ENCODE measurements around the gene LCE2A. TPM values are rescaled to one million over a fixed set of nuclear protein-coding genes. Genes with fewer than 3 reads are reported as not detected.

LCE2A gene
- total RNA-seq, 1 donor from 2014 or later = not detected

- TF ChIP-seq CTCF (IDR thresholded peaks at IDR 0.05; ENCODE audit: insufficient read depth, low read length, poor library complexity, severe bottlenecking) = no peak
- DNase-seq (ENCODE audit: low read depth) = no peak
- Histone ChIP-seq H3K4me3 (ENCODE audit: low read depth, low read length) (no peak overlapping the region), H3K27me3 (ENCODE audit: control insufficient read depth, insufficient read depth, low read length) (peaks cover 2% of the 10 kb centered on the region), H3K36me3 (ENCODE audit: control insufficient read depth, insufficient read depth, low read length) (no peaks in the 10 kb centered on the region)
Observed at GRCh38 chr1:152745289-152745704, 47.2 kb downstream of the LCE2A start.

GRCh38 chr1:152745765-152746444 is 47.8 kb downstream of the LCE2A start:
- Histone ChIP-seq H3K27me3 (ENCODE audit: control insufficient read depth, insufficient read depth, low read length) (peaks cover 2% of the 10 kb centered on the region), H3K4me3 (ENCODE audit: low read depth, low read length) (no peak overlapping the region), H3K36me3 (ENCODE audit: control insufficient read depth, insufficient read depth, low read length) (no peaks in the 10 kb centered on the region)
- no peak for DNase-seq (ENCODE audit: low read depth)
- TF ChIP-seq CTCF (IDR thresholded peaks at IDR 0.05; ENCODE audit: insufficient read depth, low read length, poor library complexity, severe bottlenecking) = no peak

GRCh38 chr1:152747831-152748230 is 49.7 kb downstream of the LCE2A start:
- no peak overlapping the region for H3K4me3 ChIP-seq (ENCODE audit: low read depth, low read length)
- TF ChIP-seq CTCF (IDR thresholded peaks at IDR 0.05; ENCODE audit: insufficient read depth, low read length, poor library complexity, severe bottlenecking) = no peak
- no peak for DNase-seq (ENCODE audit: low read depth)

More at GRCh38 chr1:152747831-152748230, 49.7 kb downstream of the LCE2A start:
- Histone ChIP-seq H3K27me3 (ENCODE audit: control insufficient read depth, insufficient read depth, low read length) (peaks cover 2% of the 10 kb centered on the region), H3K36me3 (ENCODE audit: control insufficient read depth, insufficient read depth, low read length) (no peaks in the 10 kb centered on the region)

Other genes starting within 250 kb of the LCE2A start
- gene LCE5A, start 187.5 kb upstream of the LCE2A start, total RNA-seq = not detected in 2 replicates
- 0.75 TPM in 1 of 2 replicates, not detected in the other for gene CRCT1, start 183.9 kb upstream of the LCE2A start, total RNA-seq
- not detected in 2 replicates for gene LCE3E, start 131.6 kb upstream of the LCE2A start, total RNA-seq
- not detected in 2 replicates for gene LCE3D, start 117.8 kb upstream of the LCE2A start, total RNA-seq
- gene LCE3C, start 98.1 kb upstream of the LCE2A start, total RNA-seq = not detected in 2 replicates
- not detected in 2 replicates for gene LCE3B, start 84.5 kb upstream of the LCE2A start, total RNA-seq
- not detected in 2 replicates for gene LCE3A, start 75.2 kb upstream of the LCE2A start, total RNA-seq
- not detected in 2 replicates for gene LCE2D, start 35.0 kb upstream of the LCE2A start, total RNA-seq
- gene LCE2C, start 23.1 kb upstream of the LCE2A start, total RNA-seq = not detected in 2 replicates
- gene LCE2B, start 12.2 kb upstream of the LCE2A start, total RNA-seq = not detected in 2 replicates
- gene LCE4A, start 9.8 kb downstream of the LCE2A start, total RNA-seq = not detected in 2 replicates
- not detected in 2 replicates for gene KPRP, start 59.7 kb downstream of the LCE2A start, total RNA-seq
- gene LCE1F, start 76.8 kb downstream of the LCE2A start, total RNA-seq = not detected in 2 replicates
- gene LCE1E, start 87.9 kb downstream of the LCE2A start, total RNA-seq = not detected in 2 replicates
- not detected in 2 replicates for gene LCE1D, start 98.4 kb downstream of the LCE2A start, total RNA-seq
- gene LCE1C, start 108.3 kb downstream of the LCE2A start, total RNA-seq = not detected in 2 replicates
- gene LCE1B, start 113.6 kb downstream of the LCE2A start, total RNA-seq = not detected in 2 replicates
- gene LCE1A, start 129.1 kb downstream of the LCE2A start, total RNA-seq = not detected in 2 replicates
- gene LCE6A, start 144.5 kb downstream of the LCE2A start, total RNA-seq = not detected in 2 replicates
- gene LCE7A, start 161.7 kb downstream of the LCE2A start, total RNA-seq = not detected in 2 replicates
- not detected in 2 replicates for gene SMCP, start 180.0 kb downstream of the LCE2A start, total RNA-seq
- gene IVL, start 210.2 kb downstream of the LCE2A start, total RNA-seq = 1.2 and 2.3 TPM in 2 replicates
- not detected in 2 replicates for gene SPRR5, start 248.9 kb downstream of the LCE2A start, total RNA-seq